NCI-H1694 (cell line): ENCODE measurements around the gene LILRA2.
"Not testable (repeated sequence)": the region's sequence is repeated elsewhere in the genome, so short reads cannot be mapped to it uniquely, and the experiment has no call there.

Source experiments
- DNase-seq: peaks from one replicate; lab custom pipeline; 2025; lab: John Stamatoyannopoulos, UW

Gene LILRA2

DNA sequence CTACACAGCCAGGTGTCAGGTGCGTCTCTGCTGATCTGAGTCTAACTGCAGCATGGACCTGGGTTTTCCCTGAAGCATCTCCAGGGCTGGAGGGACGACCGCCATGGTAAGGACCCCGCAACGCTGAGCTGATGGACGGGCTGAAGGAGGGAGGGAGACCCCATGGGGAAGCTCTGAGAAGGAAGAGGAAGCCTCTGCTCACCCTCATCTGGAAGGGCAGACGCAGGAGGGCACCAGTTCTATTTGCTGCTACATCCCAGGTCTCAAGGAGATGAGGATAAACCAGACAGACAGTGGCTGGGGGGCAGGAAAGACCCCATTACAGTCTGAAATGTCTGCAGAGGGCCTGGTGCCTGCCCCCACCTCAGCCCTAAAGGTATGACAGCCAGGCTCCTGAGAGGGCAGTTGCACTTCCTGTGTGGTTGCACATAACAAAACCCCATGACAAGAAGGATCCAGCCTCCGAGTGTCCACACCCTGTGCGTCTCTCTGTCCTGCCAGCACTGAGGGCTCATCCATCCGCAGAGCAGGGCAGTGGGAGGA, at the start of gene LILRA2:
LILRA2 (plus strand) TSS at position 461 of the 543 bp plus-strand sequence. CDS start 89 bp downstream, outside the sequence.
- DNase-seq, result no peak

DNA sequence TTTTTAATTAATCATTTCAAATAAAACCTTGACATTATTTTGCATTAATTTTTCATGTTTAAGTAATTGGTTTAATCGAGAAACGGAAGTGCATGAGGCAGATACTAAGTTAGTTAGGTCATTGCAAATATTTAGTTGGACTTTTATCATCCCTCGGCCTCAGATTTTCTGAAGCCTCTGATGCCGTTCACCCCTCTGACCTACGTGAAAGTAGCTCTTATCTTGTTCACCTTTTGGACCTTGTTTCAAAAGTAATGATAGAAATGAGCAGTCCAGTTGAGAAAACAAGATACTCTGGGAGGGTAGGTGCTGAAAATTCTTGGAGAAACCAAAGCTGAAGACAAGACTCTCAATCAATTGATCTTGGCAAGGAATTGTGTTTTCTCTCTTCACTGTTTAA, 48.0 kb upstream of the LILRA2 start:
- no peak for DNase-seq

DNA sequence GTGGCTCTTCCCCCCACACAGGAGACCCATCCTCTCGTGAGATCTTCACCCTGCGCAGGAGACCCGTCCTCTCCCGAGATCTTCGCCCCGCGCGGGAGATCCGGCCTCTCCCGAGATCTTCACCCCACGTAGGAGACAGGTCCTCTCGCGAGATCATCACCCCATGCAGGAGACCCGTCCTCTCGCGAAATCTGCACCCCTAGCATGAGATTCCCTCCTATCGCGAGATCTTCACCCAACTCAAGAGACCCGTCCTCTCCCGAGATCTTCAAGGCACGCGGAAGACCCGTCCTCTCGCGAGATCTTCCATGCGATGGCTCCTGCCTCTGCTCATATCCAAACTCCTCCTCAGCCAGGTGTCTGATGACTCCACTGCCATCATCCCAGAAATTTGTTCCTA, 46.6 kb upstream of the LILRA2 start:
- DNase-seq, result no peak

DNA sequence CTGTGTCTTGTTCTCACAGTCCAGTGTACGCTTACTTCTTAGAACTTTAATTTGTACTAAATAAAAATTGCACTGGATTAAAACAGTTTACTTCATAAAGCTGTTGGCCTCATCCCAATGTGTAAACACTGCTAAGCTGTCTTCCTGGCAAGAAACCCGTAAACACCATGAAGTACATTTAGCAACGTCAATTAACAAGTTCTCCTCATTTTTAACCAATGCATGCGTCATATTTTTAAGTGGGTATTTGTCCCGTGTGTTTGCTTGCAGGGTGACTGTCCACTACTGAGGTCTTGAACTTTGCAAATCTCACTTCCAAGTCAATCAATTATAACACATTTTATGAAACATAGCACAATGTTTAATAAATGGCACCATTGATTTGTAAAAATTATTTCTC, 42.7 kb upstream of the LILRA2 start:
- no peak for DNase-seq

DNA sequence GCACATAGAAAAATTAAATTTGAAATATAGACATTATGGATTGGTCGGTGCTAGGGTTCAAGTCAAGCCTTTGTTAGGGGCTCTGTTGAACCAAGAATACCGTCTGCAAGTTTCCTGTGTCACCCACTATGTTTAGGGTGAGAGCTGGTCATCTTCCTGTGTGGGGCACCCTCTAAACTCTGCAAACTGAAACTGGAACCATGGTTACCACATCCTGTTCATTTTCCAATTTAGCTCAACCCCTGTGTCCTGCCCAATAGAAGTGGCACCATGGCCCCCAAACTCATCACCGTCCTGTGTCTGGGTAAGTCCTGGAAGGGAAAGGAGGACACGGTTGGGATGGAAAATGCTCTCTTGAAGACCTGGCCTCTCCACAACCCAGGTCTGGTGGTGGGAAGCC, 41.1 kb upstream of the LILRA2 start:
- DNase-seq, result no peak

DNA sequence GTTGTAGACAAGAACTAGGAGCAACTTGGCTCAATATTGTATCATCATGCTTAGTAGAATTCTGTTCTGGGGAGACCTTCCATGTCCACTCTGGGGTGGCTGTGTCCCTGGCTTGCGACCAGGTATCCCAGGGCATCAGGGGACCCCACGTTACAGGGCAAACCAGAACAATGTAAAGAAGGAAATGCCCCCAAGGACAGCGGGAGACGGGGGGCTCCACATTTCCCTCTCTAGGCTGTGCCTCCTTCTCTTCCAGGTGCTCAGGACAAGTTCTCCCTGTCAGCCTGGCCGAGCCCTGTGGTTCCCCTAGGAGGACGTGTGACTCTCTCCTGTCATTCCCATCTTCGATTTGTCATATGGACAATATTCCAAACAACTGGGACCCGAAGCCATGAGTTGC, 40.1 kb upstream of the LILRA2 start:
- no peak for DNase-seq

DNA sequence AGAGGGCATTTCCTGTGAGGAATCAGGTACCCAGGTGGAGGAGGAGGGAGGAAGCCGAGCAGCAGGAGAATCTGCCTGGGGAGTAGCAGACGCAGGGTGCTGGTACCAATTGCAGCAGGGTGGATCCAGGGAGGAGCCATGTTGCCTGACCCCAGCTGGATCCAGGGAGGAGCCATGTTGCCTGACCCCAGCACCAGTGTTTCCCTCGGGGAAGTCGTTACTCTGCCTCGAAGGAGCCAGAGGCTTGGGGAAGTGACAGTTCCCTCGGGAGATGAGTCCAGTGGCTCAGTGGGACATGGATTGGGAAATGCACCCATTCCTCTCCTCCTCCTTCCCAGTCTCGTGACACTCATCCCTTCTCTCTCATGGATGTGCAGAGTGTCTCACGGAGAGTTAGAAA, 39.4 kb upstream of the LILRA2 start:
- DNase-seq, result no peak

DNA sequence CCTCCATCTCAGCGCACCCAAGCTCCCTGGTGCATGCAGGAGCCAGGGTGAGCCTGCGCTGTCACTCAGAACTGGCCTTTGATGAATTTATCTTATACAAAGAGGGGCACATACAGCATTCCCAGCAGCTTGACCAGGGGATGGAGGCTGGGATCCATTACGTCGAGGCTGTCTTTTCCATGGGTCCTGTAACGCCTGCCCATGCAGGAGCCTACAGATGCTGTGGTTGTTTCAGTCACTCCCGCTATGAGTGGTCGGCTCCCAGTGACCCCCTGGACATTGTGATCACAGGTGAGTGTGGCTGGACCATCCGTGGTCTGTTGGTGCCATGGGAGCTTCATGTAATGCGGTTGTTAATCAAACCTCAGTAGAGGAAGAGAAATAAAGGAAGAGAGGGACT, 38.0 kb upstream of the LILRA2 start:
- DNase-seq, result no peak

DNA sequence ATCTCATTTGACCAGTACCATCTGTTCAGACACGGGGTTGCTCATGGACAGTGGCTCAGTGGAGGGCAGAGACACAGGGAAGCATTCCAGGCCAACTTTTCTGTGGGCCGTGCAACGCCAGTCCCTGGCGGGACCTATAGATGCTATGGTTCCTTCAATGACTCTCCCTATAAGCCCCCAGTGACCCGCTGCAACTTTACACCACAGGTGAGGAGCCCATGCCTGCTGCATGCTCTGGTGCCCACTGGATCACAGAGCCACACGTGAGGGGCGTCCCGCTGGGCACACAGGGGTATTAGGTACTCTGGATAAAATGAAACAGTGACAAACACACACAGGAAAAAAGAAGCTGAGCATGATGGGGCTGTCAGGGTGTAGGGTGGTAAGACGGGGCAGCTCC, 36.6 kb upstream of the LILRA2 start:
- DNase-seq, result no peak

DNA sequence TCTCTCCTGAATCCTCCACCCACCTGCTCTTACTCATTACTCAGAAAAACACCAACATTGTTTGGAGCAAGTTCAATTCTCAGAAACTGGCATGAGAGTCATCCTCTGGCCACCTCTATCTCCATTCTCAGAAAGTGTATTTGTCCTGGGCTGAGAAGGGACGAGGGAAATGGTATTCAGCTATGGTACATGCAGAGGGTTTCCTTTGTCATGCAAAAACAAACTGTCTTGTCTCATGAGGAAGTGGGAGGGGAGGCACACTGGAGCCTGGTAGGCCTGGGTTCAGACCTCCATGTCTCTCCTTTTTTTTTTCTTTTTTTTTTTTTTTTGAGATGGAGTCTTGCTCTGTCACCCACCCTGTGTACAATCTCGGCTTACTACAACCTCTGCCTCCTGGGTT, 31.9 kb upstream of the LILRA2 start:
- no peak for DNase-seq

DNA sequence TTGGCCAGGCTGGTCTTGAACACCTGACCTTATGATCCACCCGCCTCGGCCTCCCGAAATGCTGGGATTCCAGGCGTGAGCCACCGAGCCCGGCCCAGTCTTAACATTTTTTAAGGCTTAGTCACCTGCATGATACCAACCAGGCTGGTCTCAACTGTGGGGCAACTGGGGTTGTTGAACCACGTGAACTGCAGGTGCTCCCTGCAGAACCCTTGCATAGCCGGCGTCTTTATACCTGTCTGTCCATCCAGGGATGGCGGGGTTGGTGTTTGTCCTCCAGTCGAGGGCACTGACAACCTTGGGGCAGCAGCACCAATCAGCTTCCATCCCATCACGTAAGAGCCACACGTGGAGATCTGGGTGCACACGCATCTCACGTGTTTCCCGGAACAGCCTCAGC, 24.8 kb upstream of the LILRA2 start:
- no peak for DNase-seq

DNA sequence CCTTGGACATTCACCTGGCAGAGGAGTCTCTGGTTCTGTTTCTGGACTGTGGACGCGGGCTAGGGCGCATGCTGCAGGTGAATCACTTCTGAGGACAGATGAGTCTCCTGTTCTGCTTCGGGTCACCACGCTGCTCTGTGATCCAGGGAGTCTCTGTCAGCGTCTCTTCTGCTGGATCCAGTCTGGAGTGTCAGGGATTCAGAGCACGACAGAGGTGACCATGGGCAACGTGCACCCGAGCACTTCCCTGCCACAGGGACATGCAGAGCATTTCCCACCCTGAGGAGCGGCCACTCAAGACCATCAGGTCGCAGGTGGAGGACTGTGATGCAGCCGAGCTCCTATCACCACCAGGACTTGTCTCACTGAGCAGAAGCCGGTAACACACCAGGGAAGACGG, 24.4 kb upstream of the LILRA2 start:
- DNase-seq, result no peak

DNA sequence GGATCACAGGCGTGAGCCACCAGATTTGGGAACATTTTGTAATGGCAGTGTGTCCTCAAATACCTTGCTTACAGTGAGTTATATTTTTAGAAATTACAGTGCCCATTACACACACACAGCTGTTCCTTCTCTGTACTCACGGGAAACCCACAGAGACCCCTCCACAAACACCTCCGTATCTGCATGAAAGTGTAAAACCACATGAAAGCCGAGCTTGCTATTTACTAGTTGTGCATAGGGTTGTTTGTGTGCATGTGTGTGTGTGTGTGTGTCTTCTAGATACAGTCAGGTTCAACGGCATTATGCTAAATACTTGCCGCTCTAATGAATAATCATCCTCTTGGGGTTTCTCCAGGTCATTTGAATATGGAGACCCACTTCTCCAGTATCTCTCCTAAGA, 22.3 kb upstream of the LILRA2 start:
- DNase-seq, result no peak

DNA sequence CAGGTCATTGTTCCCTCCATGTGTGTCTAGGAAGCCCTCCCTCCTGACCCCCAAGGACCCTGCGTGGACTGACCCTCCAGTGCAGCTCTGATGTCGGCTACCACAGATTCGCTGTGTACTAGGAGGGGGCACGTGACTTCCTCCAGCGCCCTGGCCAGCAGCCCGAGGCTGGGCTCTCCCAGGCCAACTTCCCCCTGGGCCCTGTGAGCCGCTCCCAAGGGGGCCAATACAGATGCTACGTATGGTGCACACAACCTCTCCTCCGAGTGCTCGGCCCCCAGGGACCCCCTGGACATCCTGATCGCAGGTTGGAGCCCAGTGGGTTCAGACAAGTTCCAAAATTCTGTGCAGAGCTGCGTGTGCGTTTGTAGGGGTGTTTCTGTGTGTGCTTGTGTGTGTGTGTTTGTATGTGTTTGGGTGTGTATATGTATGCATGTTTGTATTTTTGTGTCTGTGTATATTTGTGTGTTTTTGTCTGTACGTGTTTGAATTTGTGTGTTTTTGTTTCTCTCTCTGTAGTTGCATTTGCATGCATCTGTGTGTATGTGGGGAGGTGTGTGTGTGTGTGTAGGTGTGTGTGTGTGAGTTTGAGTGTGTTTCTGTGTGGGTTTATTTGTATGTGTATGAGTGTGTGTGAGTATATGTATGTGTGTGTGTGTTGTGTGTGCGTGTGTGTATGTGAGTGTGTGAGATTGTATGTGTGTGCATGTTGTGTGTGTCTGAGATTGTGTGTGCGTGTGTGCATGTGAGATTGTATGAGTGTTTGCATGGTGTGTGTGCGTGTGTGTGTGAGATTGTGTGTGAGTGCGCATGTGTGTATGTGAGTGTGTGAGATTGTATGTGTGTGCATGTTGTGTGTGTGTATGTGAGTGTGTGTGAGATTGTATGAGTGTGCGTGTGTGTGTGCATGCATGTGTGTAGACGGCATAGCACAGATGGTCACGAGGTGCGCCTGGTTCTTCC, 21.4 kb upstream of the LILRA2 start:
- DNase-seq, result no peak

DNA sequence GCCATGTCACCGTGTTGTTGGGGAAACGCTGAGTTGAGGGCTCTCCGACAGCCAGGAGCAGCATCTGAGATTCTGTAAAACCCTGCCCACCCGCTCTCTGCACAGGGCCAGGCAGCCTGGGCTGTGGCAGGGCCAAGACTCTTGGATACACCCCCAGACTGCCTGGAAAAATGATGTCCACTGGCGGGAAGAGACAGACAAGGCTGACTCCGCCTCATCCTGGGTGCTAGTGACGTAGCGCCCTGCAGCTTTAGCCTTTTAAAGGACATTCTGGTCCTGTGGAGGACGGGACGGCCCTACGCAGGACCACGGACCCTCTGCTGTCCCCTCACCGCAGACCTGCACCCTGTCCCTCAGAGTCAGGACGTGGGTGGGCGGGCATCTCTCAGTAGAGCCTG, 20.7 kb upstream of the LILRA2 start:
- no peak for DNase-seq

DNA sequence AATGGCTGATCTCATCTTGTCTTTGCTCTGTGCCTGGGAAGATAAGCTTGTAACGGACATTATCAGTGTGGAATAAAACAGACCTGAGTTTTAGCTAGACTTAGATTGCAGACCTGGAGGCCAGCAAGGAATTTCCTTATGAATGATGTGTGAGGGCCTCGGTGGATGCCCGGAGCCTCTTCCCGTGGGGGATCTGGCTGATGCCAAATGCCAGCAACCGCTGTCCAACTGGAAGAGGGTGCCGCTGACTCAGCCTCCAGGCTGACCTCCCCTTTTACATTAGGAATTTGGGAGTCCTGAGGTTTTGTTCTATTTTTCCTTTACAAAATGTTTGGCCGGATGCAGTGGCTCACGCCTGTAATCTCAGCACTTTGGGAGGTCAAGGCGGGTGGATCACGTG, 19.6 kb upstream of the LILRA2 start:
- DNase-seq, result no peak

DNA sequence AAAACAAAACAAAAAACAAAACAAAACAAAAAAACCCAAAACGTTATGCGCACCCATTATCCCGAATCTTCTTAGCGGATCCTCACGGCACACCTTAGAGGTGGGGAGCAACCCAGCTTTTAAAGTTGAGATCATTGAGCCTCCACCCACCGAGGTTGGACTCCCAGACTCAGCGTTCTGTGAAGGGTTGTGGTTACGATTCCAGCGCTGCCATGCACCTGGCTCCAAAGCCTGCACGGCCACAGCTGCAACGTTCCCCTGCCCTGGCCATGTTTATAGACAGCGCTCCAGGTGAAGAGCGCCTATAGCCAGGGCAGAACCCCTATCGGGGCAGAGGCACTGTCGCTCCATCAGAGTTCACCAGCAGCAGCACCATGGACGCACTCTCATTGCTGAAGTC, 18.7 kb upstream of the LILRA2 start:
- DNase-seq, result no peak

DNA sequence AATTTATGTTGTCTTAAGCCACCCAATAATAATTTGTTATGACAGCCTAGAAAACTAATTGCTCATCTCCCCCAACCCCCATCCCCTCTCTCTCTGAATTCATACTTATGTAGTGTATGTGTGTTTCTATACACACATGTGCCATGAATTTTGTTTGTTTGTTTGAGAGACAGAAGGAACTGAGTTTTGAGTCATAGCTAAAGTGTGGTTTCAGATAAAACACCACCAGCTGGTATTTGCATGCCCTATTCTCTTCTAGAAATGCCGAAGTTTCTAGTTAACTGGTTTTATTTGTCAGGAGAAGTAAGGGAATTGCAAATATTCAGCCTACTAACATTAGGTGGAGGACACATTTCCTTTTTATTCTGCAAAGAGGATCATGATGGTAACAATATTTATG, 17.4 kb upstream of the LILRA2 start:
- no peak for DNase-seq

DNA sequence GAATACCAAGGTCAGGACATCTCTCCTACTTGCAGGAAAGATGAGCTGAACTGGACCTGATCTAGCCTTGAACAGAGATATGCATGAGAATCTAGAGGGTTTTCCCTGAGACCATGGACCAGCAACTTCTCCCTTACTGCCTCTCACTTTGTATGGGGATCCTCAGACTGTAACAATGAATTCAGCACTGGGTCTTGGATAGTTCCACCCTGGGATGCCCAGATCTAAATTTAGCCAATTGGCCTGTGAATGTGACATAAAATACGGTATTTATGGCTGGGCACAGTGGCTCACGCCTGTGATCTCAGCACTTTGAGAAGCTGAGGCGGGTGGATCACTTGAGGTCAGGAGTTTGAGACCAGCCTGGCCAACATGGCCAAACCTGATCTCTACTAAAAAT, 15.3 kb upstream of the LILRA2 start:
- DNase-seq, result no peak

DNA sequence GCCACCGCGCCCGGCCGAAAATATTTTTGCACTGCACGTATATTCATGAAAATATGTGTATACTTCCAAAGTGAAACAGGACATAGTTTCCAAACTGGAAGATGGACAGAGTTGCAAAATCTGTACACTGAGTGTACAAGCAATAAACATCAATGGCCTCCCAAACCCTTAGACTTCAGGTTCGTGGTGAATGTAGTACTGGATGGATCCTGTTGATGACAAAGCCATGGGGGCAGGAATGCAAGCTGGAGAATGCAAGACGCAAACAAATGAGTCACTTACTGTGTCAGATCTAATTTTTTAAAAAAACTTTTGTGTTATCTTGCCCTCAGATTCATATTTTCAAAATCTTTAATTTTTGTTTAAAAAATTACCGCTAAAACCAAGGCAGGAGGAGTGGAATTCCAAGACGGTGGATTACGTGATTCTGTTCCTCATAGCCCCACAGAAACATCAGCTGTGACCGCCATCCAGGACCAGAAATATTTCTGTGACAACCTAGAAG, 12.7 kb upstream of the LILRA2 start:
- no peak for DNase-seq

DNA sequence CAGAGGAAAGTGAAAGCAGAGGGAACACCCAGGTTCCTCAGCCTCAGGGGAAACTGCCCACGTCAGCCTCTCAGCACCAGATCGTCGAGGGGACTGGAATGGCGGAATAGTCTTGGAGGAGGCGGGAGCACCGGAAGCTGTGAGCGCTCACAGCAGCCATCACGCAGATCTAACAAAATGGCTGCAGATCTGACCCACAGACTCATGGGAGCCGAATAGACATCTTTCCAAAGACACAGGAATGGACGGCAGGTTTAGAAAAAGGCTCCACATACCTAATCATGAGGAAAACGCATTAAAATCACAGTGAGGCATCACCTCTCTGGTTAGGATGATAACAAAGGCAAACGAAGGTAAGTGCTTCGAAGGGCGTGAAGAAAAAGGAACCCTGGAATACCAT, 11.8 kb upstream of the LILRA2 start:
- no peak for DNase-seq

DNA sequence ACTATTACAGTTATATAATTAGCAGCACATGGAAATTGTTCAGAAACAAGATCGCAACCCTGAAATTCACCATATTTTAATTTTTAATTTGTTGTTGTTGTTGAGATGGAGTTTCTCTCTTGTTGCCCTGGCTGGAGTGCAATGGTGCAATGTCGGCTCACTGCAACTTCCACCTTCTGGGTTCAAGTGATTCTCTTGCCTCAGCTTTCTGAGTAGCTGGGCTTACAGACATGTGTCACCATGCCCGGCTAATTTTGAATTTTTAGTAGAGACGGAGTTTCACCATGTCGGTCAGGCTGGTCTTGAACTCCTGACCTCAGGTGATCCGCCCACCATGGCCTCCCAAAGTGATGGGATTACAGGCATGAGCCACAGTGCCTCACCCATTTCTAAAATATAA, 10.4 kb upstream of the LILRA2 start:
- not testable (repeated sequence) for DNase-seq

DNA sequence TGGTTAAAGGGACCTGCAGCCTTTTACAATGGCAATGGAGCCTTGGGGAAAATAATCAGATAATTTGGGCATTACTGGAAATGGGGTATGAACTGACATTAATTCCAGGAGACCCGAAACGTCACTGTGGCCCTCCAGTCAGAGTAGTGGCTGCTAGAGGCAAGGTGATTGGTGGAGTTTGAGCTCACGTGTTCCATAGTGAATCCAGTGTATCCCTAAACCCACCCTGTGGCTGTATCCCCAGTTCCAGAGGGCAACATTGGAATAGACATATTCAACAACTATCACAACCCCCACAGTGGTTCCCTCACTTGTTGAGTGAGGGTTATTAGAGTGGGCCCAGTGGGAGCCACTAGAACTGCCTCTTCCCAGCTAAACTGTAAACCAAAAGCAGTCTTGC, 3.3 kb upstream of the LILRA2 start:
- DNase-seq, result no peak
